AG10803 (cell line): Measurements from ENCODE around the gene ARFGAP3.

Experiments used
- DNase-seq: peaks from one replicate; pipeline ENCODE4 v3.0.0; 2010; ENCODE audit warnings: low read depth
- H3K4me3 ChIP-seq: 2 replicates; pipeline ENCODE4 v1.5.1; 2011; ENCODE audit warnings: mild to moderate bottlenecking, low read length, control low read depth
- CTCF ChIP-seq: conservative IDR thresholded peaks from 2 replicates; pipeline ENCODE4 v1.5.1; 2011; ENCODE audit warnings: mild to moderate bottlenecking, low read length, control low read depth, inconsistent platforms

The ARFGAP3 gene

GRCh38 chr22:42773167-42773566 lies 83.9 kb downstream of the ARFGAP3 start:
- no peak for TF ChIP-seq CTCF
- DNase-seq, result no peak
- no peak overlapping the region for H3K4me3 ChIP-seq

- TF ChIP-seq CTCF, result no peak
- no peak for DNase-seq
- no peak overlapping the region for H3K4me3 ChIP-seq
These were observed 84.4 kb downstream of the ARFGAP3 start for GRCh38 chr22:42772647-42773046.

GRCh38 chr22:42770941-42771647 lies 86.0 kb downstream of the ARFGAP3 start:
- no peak overlapping the region for H3K4me3 ChIP-seq
- no peak for TF ChIP-seq CTCF
- DNase-seq, result no peak

GRCh38 chr22:42770448-42770726 lies 86.7 kb downstream of the ARFGAP3 start:
- DNase-seq, result no peak
- TF ChIP-seq CTCF, result no peak
- no peak overlapping the region; the same call in 1 of the 2 replicates for H3K4me3 ChIP-seq

- no peak for TF ChIP-seq CTCF
- peak overlapping the region; percentile 33 for H3K4me3 ChIP-seq
- peak; percentile 79 for DNase-seq
These were observed 87.3 kb downstream of the ARFGAP3 start for GRCh38 chr22:42769574-42770447.

GRCh38 chr22:42769238-42769573 lies 87.9 kb downstream of the ARFGAP3 start:
- TF ChIP-seq CTCF, result no peak
- no peak for DNase-seq
- H3K4me3 ChIP-seq, result no peak overlapping the region
